GM12892 (cell line): ENCODE data around the gene HMCN2.

Experiments
- POLR2A ChIP-seq: IDR thresholded peaks from 2 replicates; pipeline ENCODE4 v1.6.1; 2011; ENCODE audit warnings: low read depth, low read length, control low read depth
- TAF1 ChIP-seq: IDR thresholded peaks from 2 replicates; pipeline ENCODE4 v1.6.1; 2011; ENCODE audit warnings: low read depth, mild to moderate bottlenecking, control low read depth, low read length, borderline replicate concordance

DNA sequence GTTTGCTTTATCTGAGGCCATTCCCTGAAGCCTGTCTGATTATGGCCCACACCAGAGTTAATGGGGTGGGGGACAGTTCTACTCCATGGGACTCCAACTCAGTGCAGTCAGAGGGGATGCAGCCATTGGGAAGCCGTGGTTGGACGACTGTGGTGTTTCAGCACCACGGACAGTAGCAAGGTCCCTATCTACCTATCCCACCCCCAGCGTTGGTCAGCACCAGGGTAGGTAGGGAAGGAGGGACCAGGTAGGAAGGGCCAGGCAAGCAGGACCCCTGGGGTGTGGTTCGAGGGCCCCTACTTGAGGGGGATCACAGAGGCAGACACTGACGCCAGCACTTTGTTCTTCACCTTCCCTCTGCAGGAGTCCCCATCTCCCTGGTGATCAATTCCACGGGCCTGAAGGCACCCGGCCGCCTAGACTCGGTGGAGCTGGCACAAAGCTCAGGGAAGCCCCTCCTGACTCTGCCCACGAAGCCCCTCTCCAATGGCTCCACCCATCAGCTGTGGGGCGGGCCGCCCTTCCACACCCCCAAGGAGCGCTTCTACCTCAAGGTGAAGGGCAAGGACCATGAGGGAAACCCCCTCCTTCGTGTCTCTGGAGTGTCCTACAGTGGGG is 33.2 kb downstream of the HMCN2 start:
- TF ChIP-seq POLR2A (no peak), TAF1 (no peak)
